Lower leg skin (tissue), 4 donors: Measurements from ENCODE around the gene HOXC4. TPM values are rescaled to one million over a fixed set of nuclear protein-coding genes. Genes with fewer than 3 reads are reported as not detected.

Experiments
- DNase-seq, 2 donors: peaks; one replicate each; pipeline ENCODE4 v3.0.0-alpha.2; 2019; ENCODE audit warnings: low spot score in 2 of 2
- H3K4me3 ChIP-seq: fragments of 200-600 bp; sonication (generic); 2 replicates; pipeline ENCODE4 v1.5.1; 2017; ENCODE audit warnings: mild to moderate bottlenecking, low read depth; ENCODE audit not compliant: poor library complexity, severe bottlenecking
- CTCF ChIP-seq, 3 donors: fragments of 450-650 bp; IDR thresholded peaks; one replicate each; pipeline ENCODE4 v1.5.1; 2016; ENCODE audit warnings: antibody characterized with exemption in 3 of 3, mild to moderate bottlenecking in 3 of 3, moderate library complexity in 2 of 3
- POLR2A ChIP-seq, 2 donors: fragments of 450-650 bp; IDR thresholded peaks; one replicate each; pipeline ENCODE4 v1.6.1; 2016 to 2017; ENCODE audit warnings: antibody characterized with exemption in 2 of 2, mild to moderate bottlenecking in 1 of 2, moderate library complexity in 1 of 2
- WGBS, 2 donors: methylation state at CpG; one replicate each; pipeline ENCODE4 v1.1.5; 2018; 5-methylcytosine and 5-hydroxymethylcytosine counted together
- intact Hi-C: fragments of 100-400 bp; cut with DNase I; formaldehyde crosslinking; loops from one replicate; pipeline ENCODE4 v1.15.0; 2023; ENCODE audit warnings: low total_unique reads
- total RNA-seq, 4 donors: library from RNA; depleted of rRNA; stranded (reverse); fragments of >200 nt; gene quantifications; one replicate each; pipeline ENCODE4 v1.1.0, GENCODE V29; 2016

The HOXC4 gene
- total RNA-seq, 4 donors from 2014 or later: 1.7 to 6.1 (median 3.2) TPM

GRCh38 chr12:54018468-54018984 lies 35.1 kb upstream of the HOXC4 start:
- peak; percentile 75 to 95 for DNase-seq
- 3 to 11% methylated on average over 25 to 29 of the region's 29 CpGs for WGBS, 2 donors
- intact Hi-C loops: no loop called here
- TF ChIP-seq CTCF (IDR thresholded peaks at IDR 0.05): no peak
- peak overlapping the region; percentile 42 for H3K4me3 ChIP-seq

- 4 to 9% methylated on average over 34 to 42 of the region's 43 CpGs for WGBS, 2 donors
- TF ChIP-seq CTCF (IDR thresholded peaks at IDR 0.05) (no peak), POLR2A (IDR thresholded peaks at IDR 0.05) (no peak)
- no peak for DNase-seq
- intact Hi-C loops: no loop called here
- no peak overlapping the region for H3K4me3 ChIP-seq
Measured at GRCh38 chr12:54019091-54019811, 34.4 kb upstream of the HOXC4 start.

GRCh38 chr12:54019924-54020590 lies 33.6 kb upstream of the HOXC4 start:
- no peak for TF ChIP-seq POLR2A (IDR thresholded peaks at IDR 0.05)
- no peak for TF ChIP-seq CTCF (IDR thresholded peaks at IDR 0.05)
- 12 to 14% methylated on average over 10 of the region's 10 CpGs for WGBS, 2 donors
- H3K4me3 ChIP-seq: no peak overlapping the region
- DNase-seq: no peak
- intact Hi-C loops: no loop called here

GRCh38 chr12:54020591-54021405 lies 32.8 kb upstream of the HOXC4 start:
- 19 to 21% methylated on average over 23 of the region's 23 CpGs for WGBS, 2 donors
- intact Hi-C loops: no loop called here
- DNase-seq: no peak
- H3K4me3 ChIP-seq: no peak overlapping the region
- TF ChIP-seq POLR2A (IDR thresholded peaks at IDR 0.05) (no peak), CTCF (IDR thresholded peaks at IDR 0.05) (no peak)

- intact Hi-C loops: no loop called here
- H3K4me3 ChIP-seq: no peak overlapping the region
- no peak for DNase-seq
- TF ChIP-seq POLR2A (IDR thresholded peaks at IDR 0.05) (no peak), CTCF (IDR thresholded peaks at IDR 0.05) (no peak)
- 6 to 14% methylated on average over 16 of the region's 16 CpGs for WGBS, 2 donors
Measured at GRCh38 chr12:54021432-54022013, 32.1 kb upstream of the HOXC4 start.
